ENCODE measurements around the gene MYO5C. TPM values are rescaled to one million over a fixed set of nuclear protein-coding genes. Genes with fewer than 3 reads are reported as not detected.

MYO5C gene
- total and polyA plus RNA-seq, 2 of the 8 experiments (the other 6 are each of a cell fraction or from before 2014, with no cell fraction given) = 8.2 to 26.7 TPM

- peaks cover 0 to 8% (median 0%) of the 10 kb centered on the region in 4 experiments; a peak in 5 of 8 replicates for H3K36me3 ChIP-seq (ENCODE audit: control insufficient read depth in 2 of 4, insufficient read depth in 4 of 4, low read length in 3 of 4)
- no peak overlapping the region for H2BK20ac ChIP-seq (ENCODE audit: low read length)
- H2BK15ac ChIP-seq (ENCODE audit: low read length) = no peak overlapping the region
- H4K20me1 ChIP-seq (replicated peaks in 1 of 2; ENCODE audit: control insufficient read depth in 1 of 2, insufficient read depth in 2 of 2, low read length in 2 of 2) = peaks cover 0 to 4% of the 10 kb centered on the region in 2 experiments
- H2AFZ ChIP-seq (ENCODE audit: low read length) = no peak overlapping the region
- no peak overlapping the region for H3K27ac ChIP-seq (ENCODE audit: low read depth, low read length)
- no peak overlapping the region for H3K4me3 ChIP-seq (ENCODE audit: extremely low read depth in 1 of 4, insufficient read depth in 2 of 4, low read depth in 3 of 4, low read length in 4 of 4)
- no peak overlapping the region for H2BK12ac ChIP-seq (ENCODE audit: low read depth, low read length)
- no peak overlapping the region for H3K4ac ChIP-seq (replicated peaks; ENCODE audit: insufficient read length, low read depth, low read length)
- no peak overlapping the region for H2AK5ac ChIP-seq (ENCODE audit: low read depth, low read length)
- no peak overlapping the region for H4K5ac ChIP-seq (ENCODE audit: insufficient read length, low read depth, low read length)
- H3K23me2 ChIP-seq (ENCODE audit: low read depth, low read length) = no peaks in the 10 kb centered on the region
- CTCF ChIA-PET (ENCODE audit: partially characterized antibody) = interaction anchor here (0.7 to 2.5 kb wide), 3 partner anchors 16 to 251 kb away, joined by 3 to 8 read pairs (median 3); no protein-coding TSS in a partner anchor
- no peak overlapping the region for H3K18ac ChIP-seq (ENCODE audit: extremely low read depth, low read length)
- no peak overlapping the region for H2BK5ac ChIP-seq (ENCODE audit: low read depth, low read length)
- H3K79me2 ChIP-seq (ENCODE audit: control insufficient read depth in 1 of 2, insufficient read depth in 2 of 2, low read length in 2 of 2) = no peaks in the 10 kb centered on the region
- POLR2A ChIA-PET (ENCODE audit: partially characterized antibody) = no interaction called here
- FAIRE-seq (no peak), DNase-seq (ENCODE audit: low read depth in 1 of 2, low spot score in 2 of 2) (peak in 1 of 2 experiments; percentile 28)
- H3K56ac ChIP-seq (replicated peaks; ENCODE audit: insufficient read length, low read depth, low read length) = no peak overlapping the region
- no peaks in the 10 kb centered on the region for H3K9me3 ChIP-seq (ENCODE audit: insufficient read depth in 2 of 2, low read depth in 1 of 2, low read length in 1 of 2)
- H3K23ac ChIP-seq (ENCODE audit: insufficient read length) = no peak overlapping the region
- H3K9ac ChIP-seq (replicated peaks in 1 of 4; ENCODE audit: extremely low read depth in 1 of 4, low read depth in 3 of 4, low read length in 3 of 4) = no peak overlapping the region
- no peaks in the 10 kb centered on the region for H3K27me3 ChIP-seq (replicated peaks in 1 of 4; ENCODE audit: control insufficient read depth in 3 of 4, extremely low read depth in 1 of 4, insufficient read depth in 3 of 4, low read length in 3 of 4)
- no peaks in the 10 kb centered on the region; the same call in 1 of the 2 replicates for H3K79me1 ChIP-seq (ENCODE audit: low read depth, low read length)
- no peak overlapping the region for H3K4me2 ChIP-seq (ENCODE audit: insufficient read depth in 1 of 2, low read depth in 2 of 2, low read length in 2 of 2)
- WGBS, 2 experiments (ENCODE audit: extremely low coverage in 1 of 2, insufficient coverage in 1 of 2, insufficient read length in 1 of 2, insufficient replicate concordance in 2 of 2, low coverage in 1 of 2, low lambda C conversion rate in 2 of 2, missing lambda C conversion rate in 1 of 2) = 83% methylated on average over 2 of the region's 2 CpGs; no CpG with 5 or more reads in 1 of the 2 experiments
- no peak overlapping the region for H3K14ac ChIP-seq (ENCODE audit: insufficient read length)
- no peak overlapping the region for H4K8ac ChIP-seq (ENCODE audit: extremely low read depth, insufficient read depth, low read length)
- H4K91ac ChIP-seq (replicated peaks; ENCODE audit: insufficient read length, low read length) = no peak overlapping the region
- H2BK120ac ChIP-seq (replicated peaks; ENCODE audit: low read depth, low read length) = no peak overlapping the region
- no peaks in the 10 kb centered on the region for H3K4me1 ChIP-seq (replicated peaks in 1 of 4; ENCODE audit: control insufficient read depth in 3 of 4, insufficient read depth in 4 of 4, low read length in 3 of 4)
- TF ChIP-seq ZNF274 (IDR thresholded peaks at IDR 0.05; ENCODE audit: borderline replicate concordance, extremely low read depth, low read length) = no peak
- TF ChIP-seq CTCF (IDR thresholded peaks at IDR 0.05; ENCODE audit: control extremely low read depth in 1 of 3, insufficient read depth in 1 of 3, low read depth in 1 of 3, low read length in 3 of 3) = no peak
- TF ChIP-seq JUN (IDR thresholded peaks at IDR 0.05; ENCODE audit: low read depth, low read length) = no peak
- no peak for TF ChIP-seq EGR1 (IDR thresholded peaks at IDR 0.05; ENCODE audit: borderline replicate concordance, low read depth, low read length)
- no peak for TF ChIP-seq POU5F1 (IDR thresholded peaks at IDR 0.05; ENCODE audit: low read depth, low read length)
- TF ChIP-seq POLR2AphosphoS5 (IDR thresholded peaks at IDR 0.05; ENCODE audit: low read depth, low read length) = no peak
- TF ChIP-seq POLR2A (IDR thresholded peaks at IDR 0.05; ENCODE audit: control extremely low read depth in 1 of 2, low read depth in 2 of 2, low read length in 2 of 2) = no peak
- no peak for TF ChIP-seq CHD2 (IDR thresholded peaks at IDR 0.05; ENCODE audit: low read length)
- no peak for TF ChIP-seq GTF2F1 (IDR thresholded peaks at IDR 0.05; ENCODE audit: borderline replicate concordance, low read depth, low read length)
- TF ChIP-seq EZH2 (IDR thresholded peaks at IDR 0.05; ENCODE audit: low read depth, low read length, severe bottlenecking) = no peak
Measured at GRCh38 chr15:52155878-52156277, 139.7 kb downstream of the MYO5C start.

Data from H1 (cell line).